HS-5 (cell line): ENCODE measurements around the gene SYTL2.
"Not testable (repeated sequence)": the region's sequence is repeated elsewhere in the genome, so short reads cannot be mapped to it uniquely, and the experiment has no call there.

ENCODE experiments used
- DNase-seq: peaks from one replicate; pipeline ENCODE4 v3.0.0-alpha.2; 2012; ENCODE audit warnings: low read depth

SYTL2 gene, protein sequence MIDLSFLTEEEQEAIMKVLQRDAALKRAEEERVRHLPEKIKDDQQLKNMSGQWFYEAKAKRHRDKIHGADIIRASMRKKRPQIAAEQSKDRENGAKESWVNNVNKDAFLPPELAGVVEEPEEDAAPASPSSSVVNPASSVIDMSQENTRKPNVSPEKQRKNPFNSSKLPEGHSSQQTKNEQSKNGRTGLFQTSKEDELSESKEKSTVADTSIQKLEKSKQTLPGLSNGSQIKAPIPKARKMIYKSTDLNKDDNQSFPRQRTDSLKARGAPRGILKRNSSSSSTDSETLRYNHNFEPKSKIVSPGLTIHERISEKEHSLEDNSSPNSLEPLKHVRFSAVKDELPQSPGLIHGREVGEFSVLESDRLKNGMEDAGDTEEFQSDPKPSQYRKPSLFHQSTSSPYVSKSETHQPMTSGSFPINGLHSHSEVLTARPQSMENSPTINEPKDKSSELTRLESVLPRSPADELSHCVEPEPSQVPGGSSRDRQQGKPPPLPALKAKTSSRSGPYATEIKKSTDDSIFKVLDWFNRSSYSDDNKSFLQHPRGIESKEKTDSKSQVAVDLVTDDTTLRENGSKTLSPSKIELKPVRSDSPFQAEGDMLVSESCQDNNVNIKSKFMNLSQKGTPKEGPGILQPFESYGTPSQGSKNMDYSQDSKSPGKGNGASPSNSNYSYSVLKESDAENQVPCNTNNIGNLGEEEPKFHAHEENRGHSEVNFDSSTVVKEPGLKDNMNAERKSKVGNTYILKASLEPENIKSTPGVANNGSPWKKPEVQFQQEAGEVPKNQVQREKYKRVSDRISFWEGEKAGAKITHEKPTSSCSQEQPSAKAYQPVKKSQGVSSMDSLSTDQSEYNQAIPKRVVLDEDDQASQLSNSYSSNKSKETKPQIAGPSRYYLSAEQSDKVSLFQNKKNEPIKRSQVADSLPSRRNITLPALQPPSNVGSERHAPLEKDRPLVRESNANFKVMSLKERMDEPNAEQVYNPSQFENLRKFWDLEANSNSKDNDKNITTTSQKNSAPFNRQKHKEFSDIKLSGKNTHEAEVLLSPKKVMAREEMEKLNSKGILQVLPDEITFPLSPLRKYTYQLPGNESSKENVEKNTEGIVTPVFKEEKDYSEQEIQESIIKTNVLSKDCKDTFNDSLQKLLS (N-terminal part only)

DNA sequence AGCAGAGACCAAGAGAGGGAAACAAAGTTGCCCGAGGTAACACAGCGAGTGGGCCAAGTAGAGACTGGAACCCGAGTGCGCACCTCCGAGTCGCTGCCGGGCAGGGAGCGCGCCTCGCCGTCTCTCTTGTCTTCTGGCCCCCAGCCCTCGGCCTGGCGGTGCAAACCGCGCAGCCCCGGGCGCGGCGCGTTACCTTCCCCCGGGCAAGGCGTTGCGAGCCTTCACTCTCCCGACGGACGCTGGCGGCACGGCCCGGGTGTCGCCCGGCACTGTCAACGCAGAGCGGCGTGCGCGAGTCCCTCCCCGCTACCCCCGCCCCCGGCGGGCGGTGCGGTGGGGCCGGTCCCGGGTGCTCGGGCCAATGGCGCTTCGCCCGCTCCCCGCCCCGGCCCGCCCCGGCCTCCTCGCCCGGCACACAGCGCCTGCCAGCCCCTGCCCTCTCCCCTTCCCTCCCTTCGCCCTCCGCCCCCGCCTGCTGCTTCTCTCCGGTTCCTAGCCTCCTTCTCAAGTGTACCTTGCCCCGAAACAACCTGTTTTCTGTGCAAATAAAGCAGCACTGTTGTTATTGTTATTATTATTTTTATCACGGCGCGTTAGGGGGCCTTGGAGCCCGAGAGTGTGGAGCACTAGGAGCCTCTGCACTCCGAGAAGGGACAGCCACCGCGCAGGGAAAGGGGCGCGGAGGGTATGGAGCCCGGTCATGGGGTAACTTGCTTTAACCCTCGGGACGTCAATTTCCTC, at the start of gene SYTL2:
SYTL2 (minus strand) TSS at position 271 of the 741 bp plus-strand sequence. CDS start 53,416 bp downstream, outside the sequence.
- DNase-seq, result no peak

DNA sequence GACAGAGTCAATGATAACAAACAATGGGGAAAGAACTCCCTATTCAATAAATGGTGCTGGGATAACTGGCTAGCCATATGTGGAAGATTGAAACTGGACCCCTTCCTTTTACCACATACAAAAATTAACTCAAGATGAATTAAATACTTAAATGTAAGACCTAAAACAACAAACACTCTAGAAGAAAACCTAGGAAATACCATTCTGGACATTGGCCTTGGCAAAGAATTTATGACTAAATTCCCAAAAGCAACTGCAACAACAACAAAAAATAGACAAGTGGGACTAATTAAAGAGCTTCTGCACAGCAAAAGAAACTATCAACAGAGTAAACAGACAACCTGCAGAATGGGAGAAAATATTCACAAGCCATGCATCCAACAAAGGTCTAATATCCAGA, 48.6 kb upstream of the SYTL2 start:
- not testable (repeated sequence) for DNase-seq

GRCh38 chr11:85857098-85857497, 46.2 kb upstream of the SYTL2 start:
- no peak for DNase-seq

GRCh38 chr11:85855341-85855656, 44.4 kb upstream of the SYTL2 start, which contains the start of gene CCDC83:
TSS of gene CCDC83 (plus strand) at chr11:85855383. CDS start at chr11:85865124, 9,741 bp downstream.
- no peak for DNase-seq

- DNase-seq, result peak; percentile 79
Measured at GRCh38 chr11:85854557-85855340, 43.8 kb upstream of the SYTL2 start.

- DNase-seq, result no peak
Measured at GRCh38 chr11:85854212-85854556, 43.2 kb upstream of the SYTL2 start.

DNA sequence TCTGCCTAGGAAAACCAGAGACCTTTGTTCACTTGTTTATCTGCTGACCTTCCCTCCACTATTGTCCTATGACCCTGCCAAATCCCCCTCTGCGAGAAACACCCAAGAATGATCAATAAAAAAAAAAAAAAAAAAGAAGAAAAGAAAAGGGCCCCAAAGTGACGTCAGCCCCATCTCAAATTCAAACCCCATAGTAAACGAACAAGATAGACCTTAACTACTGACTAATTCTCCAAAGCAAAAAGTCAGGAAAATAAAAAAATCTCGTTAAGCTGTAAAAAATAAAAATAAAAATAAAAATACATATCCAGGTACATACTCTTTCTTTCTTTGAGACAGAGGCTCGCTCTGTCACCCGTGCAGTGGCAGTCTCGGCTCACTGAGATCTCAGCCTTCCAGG, 42.6 kb upstream of the SYTL2 start:
- not testable (repeated sequence) for DNase-seq

- DNase-seq, result not testable (repeated sequence)
Measured at GRCh38 chr11:85852754-85853153, 41.8 kb upstream of the SYTL2 start.

GRCh38 chr11:85848556-85848955, 37.6 kb upstream of the SYTL2 start:
- DNase-seq, result no peak

- no peak for DNase-seq
Measured at GRCh38 chr11:85848006-85848405, 37.1 kb upstream of the SYTL2 start.

GRCh38 chr11:85847436-85847835, 36.5 kb upstream of the SYTL2 start:
- no peak for DNase-seq

- no peak for DNase-seq
Measured at GRCh38 chr11:85845124-85845631, 34.2 kb upstream of the SYTL2 start.

GRCh38 chr11:85844439-85845123, 33.6 kb upstream of the SYTL2 start:
- no peak for DNase-seq

DNA sequence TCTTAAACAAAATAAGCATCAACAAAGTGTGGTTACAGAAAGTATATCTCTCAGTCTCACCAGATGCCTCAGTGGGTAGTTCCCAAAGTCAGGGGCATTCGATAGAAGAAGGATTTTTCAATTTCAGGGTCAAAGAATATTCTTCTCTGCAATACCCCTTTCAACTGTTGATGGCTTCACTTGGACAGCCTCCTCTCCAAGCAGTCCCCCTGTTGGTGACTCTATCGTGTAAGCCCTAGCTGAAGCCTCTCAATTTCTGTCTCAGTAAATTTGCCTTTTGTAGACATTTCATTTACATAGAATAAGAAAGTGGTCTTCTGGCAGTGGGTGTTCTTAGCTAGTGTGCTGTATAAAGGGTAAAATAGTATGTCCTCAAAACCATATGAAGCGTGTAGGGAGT, 33.0 kb upstream of the SYTL2 start:
- DNase-seq, result no peak

- DNase-seq, result not testable (repeated sequence)
Measured at GRCh38 chr11:85840932-85841331, 30.0 kb upstream of the SYTL2 start.

GRCh38 chr11:85835729-85836128, 24.8 kb upstream of the SYTL2 start:
- no peak for DNase-seq

GRCh38 chr11:85835263-85835662, 24.3 kb upstream of the SYTL2 start:
- DNase-seq, result no peak

GRCh38 chr11:85831050-85831449, 20.1 kb upstream of the SYTL2 start:
- DNase-seq, result no peak

DNA sequence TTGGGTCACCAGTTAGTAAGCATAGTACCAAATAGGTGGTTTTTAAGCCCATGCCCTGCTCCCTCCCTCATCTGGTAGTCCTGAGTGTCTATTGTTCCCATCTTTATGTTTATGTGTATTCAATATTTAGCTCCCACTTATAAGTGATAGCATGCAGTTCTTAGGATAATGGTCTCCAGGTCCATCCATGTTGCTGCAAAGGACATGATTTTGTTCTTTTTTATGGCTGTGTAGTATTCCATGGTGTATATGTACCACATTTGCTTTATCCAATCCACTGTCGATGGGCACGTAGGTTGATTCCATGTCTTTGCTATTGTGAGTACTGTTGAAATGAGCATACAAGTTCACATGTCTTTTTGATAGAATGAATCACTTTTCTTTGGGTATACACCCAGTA, 18.2 kb upstream of the SYTL2 start:
- DNase-seq, result no peak

GRCh38 chr11:85828640-85828978, 17.7 kb upstream of the SYTL2 start:
- DNase-seq, result no peak
